GM19193 (cell line): ENCODE measurements around the gene PTPRD.

ENCODE experiments used
- POLR2A ChIP-seq: IDR thresholded peaks from 4 replicates; pipeline ENCODE4 v1.6.1; 2011; ENCODE audit not compliant: insufficient read depth, insufficient read length; ENCODE audit errors: extremely low read depth

The PTPRD gene

DNA sequence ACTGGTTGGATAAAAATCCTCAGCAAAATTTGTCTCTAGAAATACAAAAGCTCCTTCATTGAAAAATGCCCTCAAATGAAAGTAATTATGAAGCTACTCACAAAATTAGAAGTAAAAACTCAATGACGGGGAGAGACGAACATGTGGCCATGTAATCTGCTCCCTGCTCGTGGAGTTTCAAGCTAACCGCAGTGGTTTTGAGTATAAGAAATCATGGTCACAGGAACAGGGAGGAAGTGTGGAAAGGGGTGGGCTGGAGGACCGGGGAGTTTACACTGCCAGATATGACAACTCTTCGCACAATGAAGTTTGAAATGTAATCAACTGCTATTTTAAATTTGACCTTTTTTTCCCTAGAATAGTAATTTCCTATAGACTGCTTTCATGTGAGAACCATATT lies 2047.8 kb downstream of the PTPRD start:
- no peak for TF ChIP-seq POLR2A

DNA sequence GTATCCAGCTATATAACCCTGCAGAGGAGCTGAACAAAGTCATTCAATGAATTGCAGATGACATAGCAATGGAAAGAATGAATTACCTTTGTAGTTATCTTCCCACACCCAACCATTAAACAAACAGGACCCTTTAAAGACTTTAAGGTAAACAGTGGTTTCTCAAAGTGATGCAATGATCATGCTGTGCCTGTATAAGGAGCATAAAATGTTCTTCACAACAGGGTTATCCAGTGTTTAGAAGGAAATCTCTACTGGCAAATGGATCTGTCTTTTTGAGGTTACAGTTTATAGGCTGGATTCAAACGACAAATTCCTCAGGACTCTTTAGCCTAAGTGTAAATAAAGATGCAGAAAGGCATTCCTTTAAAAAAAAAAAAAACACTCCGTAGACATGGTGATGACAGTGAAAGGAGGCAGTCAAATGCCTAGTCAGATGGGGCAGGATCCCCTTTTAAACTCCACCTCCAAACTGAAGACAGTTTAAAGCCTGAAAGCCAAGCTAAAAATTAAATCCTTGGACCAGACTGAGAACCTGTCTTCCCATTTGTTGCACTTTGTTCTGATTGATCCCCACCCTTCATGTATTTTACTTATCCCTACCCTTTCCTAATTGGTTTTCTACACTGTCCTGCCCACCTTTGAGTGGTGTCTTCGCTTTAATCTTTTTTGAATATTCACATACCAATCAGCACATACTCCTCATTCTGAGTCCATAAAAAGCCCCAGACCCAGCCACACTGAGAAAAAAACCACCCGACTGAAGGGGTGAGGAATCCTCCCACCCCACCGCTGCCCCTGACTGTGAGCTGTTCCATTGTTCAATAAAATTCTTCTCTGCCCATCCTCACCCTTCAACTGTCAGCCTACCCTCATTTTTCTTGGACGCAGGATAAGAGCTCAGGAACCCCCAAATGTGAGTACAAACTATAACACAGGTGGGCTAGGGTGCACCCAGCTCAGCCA lies 2052.0 kb downstream of the PTPRD start:
- no peak for TF ChIP-seq POLR2A

DNA sequence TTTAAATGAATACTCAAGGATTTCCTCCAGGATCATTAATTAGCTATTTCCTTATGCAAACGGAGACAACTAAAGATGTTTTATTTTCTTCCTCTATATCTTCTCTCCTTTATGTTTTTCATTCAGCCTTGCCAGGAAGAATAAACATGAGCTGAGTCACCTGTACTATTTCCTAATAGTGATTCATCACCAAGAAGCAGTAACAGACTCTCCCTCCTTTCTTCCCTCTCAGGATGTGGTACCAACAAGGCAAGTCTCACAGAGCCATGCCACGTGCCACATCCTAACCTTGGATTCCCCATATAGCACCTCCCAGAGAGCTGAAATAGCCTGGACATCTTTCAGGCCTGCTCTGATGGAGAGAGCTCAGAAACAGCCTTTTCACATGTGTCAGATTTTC lies 2054.6 kb downstream of the PTPRD start:
- no peak for TF ChIP-seq POLR2A

DNA sequence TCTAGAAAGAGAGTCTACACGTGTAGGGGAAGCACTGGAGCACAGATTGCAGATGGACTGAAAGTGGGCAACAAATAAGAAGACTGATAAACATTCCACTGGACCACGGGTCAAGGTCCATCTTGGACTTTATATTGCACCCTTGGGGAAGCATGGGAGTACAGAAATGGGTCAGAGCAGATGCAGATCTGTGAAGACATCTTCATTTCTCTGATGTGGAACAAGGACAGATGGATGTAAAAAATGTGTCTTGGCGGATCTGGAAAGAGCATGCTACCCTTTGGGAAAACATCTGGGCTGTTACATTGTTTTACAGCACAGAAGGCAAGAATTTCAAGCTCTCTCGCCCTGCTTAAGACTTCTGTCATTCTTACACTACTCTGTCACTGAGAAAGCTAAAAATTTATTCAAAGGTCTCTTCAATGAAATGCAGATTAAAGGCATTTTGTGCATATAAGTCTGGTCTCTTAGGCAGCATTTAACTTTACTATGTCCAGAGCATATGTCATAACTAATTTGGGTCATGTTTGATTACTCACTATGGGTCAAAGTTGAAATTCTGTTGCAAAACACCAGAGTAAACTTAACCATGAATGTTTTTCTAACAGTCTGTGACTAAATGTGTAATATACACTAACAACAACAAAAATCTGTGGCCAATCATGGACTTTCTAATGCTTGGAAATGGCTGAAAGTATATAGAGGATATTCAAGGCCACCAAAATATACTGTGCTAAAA lies 2056.9 kb downstream of the PTPRD start:
- TF ChIP-seq POLR2A, result no peak

DNA sequence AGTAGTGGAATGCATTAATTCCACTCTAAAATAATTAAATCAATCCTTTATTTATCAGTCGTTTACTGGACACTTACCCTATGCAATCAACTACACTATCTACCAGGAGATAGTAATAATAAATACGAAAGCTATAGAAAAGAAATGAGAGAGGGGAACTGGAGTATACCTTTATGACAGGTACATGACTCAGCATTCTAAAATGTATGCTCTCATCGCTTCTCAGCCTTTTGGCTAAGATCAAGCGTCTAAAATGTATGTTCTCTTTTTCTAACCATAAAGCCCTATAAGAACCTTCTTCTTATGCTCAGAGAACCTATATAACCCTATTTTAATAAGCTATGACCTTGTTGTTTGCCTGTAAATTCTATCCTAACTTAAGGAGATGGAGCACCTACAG lies 2059.4 kb downstream of the PTPRD start:
- no peak for TF ChIP-seq POLR2A

DNA sequence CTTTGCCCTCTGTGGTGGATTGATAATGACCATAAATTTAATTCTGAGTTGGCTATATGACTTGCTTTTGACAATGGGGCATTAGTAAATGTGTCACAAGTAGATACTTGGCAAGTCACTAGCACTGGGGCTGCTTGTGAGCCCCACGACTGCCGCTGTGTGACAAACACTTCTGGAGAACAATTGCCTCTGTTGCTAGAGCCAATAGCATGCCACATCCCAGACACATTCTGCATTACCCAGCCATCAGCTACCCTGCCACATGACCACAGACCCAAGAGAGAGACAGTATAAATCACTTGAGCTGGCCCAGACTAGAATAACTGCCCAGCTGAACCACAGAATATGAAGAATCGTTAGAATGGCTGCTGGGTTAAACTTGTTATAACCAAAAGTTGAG lies 2060.1 kb downstream of the PTPRD start:
- no peak for TF ChIP-seq POLR2A

DNA sequence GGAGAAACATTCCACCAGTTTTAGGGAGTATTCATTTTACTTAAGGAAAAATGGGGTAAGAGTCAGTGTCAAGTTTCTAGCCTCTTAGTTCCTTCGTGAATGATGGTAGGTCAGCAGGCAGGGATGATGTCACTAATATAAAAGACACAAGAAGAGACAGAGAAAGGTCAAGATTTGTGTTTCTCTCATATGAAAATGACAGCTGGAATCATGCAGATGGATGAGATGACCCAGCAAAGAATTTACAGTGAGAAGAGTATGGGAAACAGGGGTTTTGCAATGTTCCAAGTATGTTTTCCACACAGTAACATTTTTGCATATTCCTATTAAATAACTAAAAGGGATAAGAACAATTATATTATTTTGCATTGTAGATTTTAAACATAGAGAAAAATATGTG lies 2063.6 kb downstream of the PTPRD start:
- TF ChIP-seq POLR2A, result no peak

DNA sequence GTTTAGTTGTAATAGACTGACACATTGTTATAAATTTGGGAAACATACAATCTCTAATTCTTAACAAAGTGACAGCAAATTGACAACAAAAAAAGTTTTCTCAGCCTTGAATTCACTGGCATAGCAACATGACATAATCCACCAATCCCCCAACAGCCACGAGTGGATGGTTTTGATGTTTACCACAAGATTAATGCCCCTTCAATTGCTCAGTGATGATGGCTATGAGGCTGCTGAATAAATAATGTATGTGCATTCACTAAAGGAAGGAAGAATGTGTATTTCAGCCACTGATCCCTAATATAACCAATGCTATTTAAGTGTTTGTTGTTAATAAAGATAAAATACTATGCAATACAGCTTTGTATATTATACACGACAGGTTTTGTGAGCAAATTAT lies 2069.6 kb downstream of the PTPRD start:
- TF ChIP-seq POLR2A, result no peak

DNA sequence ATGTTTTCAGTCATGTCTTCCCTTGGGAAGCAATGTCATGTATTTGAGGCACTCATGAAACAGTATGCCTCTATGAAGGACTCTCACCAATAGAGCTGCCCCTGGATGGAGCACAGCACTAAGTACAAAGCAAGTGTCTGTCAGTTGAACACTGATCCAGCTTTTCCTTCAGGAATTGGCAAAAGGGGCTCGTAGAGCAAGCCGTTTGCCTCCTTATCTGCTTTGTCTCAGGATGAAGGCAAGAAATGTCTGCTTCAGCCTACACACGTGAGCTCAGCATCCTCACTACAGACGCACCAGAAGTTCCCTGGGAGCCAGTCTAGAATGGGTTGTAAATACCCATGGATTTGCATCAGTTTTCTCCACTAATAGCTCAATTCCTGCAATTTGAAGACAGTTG lies 2070.3 kb downstream of the PTPRD start:
- no peak for TF ChIP-seq POLR2A

DNA sequence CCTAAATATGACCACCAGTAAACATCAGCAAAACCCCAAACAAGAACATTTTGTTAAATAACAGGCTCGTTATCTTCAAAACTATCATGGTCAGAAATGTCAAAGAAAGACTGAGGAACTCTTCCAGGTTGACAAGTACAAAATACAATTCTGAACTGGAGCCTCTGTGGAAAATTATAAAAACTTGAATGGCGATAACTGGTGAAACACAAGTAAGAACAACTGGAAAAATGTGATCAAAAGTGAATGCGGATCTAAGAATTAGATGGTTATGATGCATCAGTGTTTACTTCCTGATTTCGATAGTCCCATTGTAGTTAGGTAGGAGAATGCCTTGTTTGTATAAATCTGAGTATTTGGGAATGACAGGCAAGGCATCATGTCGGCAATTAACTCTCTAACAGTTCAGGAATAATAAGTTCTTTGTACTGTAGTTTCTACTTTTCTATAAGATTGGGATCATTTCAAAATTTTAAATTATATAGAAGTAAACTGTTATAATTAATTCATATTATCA lies 2073.1 kb downstream of the PTPRD start:
- no peak for TF ChIP-seq POLR2A

DNA sequence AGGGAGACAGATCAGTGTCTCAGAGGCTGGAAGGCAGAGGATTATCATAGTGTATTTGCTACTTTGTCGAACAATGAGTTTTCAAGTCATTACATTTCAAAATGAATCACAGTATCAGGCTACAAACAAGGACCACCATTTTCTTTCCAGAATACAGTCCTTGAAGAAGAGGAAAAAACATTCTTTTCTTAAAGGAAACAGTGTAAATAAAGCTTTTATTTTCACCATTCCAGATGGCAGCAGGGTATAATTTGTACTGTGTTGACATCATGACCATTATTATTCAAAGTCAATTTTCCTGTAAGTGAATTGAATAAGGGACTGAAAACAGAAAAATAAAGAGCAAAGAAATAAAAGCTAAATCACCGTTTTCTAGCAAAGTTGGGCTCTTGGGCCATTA lies 2076.0 kb downstream of the PTPRD start:
- no peak for TF ChIP-seq POLR2A

DNA sequence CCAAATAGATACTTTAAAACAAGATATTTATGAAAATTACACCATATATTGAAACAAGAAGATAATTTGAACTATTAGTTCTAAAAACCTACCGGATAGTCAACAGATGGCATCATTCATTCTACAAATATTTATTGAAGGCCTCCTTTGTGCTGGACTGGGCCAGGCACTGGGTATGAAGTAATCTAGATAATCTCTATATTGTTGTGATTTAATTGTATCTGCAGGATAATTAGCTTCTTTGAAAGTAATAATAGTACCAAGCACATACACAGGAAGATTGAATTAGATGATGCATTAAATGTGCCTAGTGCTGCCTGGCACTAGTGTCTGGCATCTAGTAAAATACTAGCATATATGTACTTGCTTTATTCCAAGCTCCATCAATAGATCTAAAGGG lies 2078.0 kb downstream of the PTPRD start:
- no peak for TF ChIP-seq POLR2A

DNA sequence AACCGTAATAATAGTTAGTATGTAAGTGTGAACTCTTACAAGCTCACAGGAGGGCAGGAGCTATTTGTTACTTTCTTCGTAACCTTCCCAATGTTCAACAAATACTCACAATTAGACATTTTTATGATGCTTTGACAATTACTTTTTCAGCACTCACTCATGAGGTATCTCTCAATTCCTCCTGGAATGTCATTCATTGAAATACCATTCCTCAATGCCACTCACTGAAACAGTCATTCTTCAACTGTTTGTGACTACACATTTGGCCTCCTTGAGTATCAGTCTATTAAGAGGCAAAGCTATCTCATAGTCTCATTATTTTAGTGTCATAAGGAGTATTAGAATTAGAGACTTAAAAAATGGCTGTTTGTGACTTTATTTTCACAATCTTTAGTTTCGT lies 2079.1 kb downstream of the PTPRD start:
- TF ChIP-seq POLR2A, result no peak

DNA sequence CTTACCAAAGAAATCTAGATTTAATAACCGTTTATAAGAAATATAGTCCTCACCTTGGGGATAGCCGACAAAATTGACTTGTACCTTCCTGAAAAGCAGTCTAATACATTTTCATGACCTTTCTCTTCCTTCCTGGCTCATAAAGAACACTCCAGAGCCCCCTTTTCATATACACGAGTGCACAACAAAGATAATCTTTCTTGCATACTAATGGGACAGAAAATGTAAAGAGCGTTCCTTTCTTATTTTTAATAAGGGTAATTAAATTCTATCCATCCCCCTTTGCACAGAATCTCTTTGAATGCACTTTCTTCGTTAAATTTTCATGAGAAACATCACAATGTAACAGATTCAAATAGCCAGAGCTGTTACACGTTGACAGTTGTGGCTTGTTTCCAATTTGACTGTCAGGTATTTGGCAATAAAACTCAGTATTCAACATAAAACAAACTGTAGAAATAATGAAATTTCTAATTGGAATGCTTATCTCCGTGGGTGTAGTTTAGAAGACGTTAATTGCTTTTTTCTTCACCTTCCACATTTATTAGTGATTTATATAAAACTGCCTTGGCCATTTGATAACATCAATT lies 2080.9 kb downstream of the PTPRD start:
- TF ChIP-seq POLR2A, result no peak

DNA sequence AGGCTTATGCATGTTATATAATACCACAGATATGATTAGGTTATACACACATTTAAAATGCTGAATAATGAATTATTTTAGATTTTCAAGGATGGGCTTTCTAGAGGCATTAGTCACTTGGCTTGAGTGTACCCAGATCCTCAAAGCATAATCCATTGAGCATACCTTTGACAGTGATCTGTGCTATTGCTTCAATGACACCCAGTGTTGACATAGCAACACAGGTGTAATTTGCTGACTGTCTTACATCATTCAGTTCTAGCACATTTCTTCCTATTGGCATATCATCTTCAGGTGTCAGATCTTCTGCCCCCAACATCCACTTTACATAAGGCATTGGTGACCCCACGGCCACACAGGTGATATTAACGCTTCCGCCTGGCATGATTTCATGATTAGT lies 2091.7 kb downstream of the PTPRD start:
- no peak for TF ChIP-seq POLR2A

DNA sequence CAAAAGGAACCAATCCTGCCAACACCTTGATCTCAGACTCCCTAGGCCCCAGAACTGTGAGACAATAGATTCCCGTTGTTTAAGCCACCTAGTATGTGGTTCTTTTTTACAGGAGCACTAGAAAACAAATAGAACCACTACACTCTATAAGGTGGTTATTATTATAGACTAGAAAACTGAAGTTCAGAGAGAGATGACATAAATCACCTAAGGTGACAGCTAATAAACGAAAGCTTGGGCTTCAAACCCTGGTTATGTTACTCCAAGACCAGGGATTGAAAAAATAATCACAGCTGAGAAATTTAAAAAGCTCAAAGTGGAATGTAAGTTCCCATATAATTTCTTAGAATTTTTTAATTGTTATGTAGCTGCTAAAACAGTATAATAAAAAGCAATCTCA lies 2097.1 kb downstream of the PTPRD start:
- no peak for TF ChIP-seq POLR2A

DNA sequence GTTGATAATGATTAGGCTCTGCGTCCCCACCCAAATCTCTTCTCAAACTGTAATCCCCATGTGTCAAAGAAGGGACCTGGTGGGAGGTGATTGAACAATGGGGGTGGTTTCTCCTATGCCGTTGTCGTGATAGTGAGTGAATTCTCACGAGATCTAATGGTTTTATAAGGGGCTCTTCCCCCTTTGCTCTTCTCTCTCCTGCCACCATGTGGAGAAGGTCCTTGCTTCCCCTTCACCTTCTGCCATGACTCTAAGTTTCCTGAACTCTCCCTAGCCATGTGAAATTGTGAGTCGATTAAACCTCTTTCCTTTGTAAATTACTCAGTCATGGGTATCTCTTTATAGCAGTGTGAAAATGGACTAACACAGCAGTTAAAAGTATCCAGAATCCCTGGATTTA lies 2098.0 kb downstream of the PTPRD start:
- no peak for TF ChIP-seq POLR2A
